H1 (cell line): Measurements from ENCODE around the gene ANGPTL2. TPM values are rescaled to one million over a fixed set of nuclear protein-coding genes. Genes with fewer than 3 reads are reported as not detected.

Experiments
- CTCF ChIA-PET: fragments of 300-600 bp; sonication (Branson Sonifier 250); formaldehyde crosslinking; loops from one replicate; lab custom pipeline; 2021; ENCODE audit not compliant: partially characterized antibody; lab: Charles Lee
- POLR2A ChIA-PET: fragments of 300-600 bp; sonication (Branson Sonifier 250); formaldehyde crosslinking; loops from one replicate; lab custom pipeline; 2021; ENCODE audit warnings: inconsistent platforms; ENCODE audit not compliant: partially characterized antibody; lab: Charles Lee
- DNase-seq, 2 experiments: peaks; one replicate each; pipeline versions ENCODE4 v3.0.0 to v3.0.0-alpha.2; 2010 to 2022; ENCODE audit warnings: low spot score in 2 of 2, low read depth in 1 of 2, mixed read lengths in 1 of 2
- FAIRE-seq: peaks from 2 replicates; lab custom pipeline; 2011; peaks lifted over from hg19 to GRCh38; lab: Jason Lieb, UNC
- H2AFZ ChIP-seq: 2 replicates; pipeline ENCODE4 v1.8.1; 2012; ENCODE audit warnings: low read length, inconsistent platforms
- H2AK5ac ChIP-seq: 2 replicates; pipeline ENCODE4 v1.6.1; 2013; ENCODE audit warnings: low read depth, low read length
- H2BK120ac ChIP-seq: replicated peaks from 2 replicates; pipeline ENCODE3; 2013; ENCODE audit warnings: low read depth, low read length, inconsistent platforms
- H2BK12ac ChIP-seq: 2 replicates; pipeline ENCODE4 v1.6.1; 2013; ENCODE audit warnings: low read depth, low read length
- H2BK15ac ChIP-seq: 2 replicates; pipeline ENCODE4 v1.6.1; 2013; ENCODE audit warnings: low read length
- H2BK20ac ChIP-seq: 2 replicates; pipeline ENCODE4 v1.6.1; 2013; ENCODE audit warnings: low read length
- H2BK5ac ChIP-seq: 2 replicates; pipeline ENCODE4 v1.6.1; 2013; ENCODE audit warnings: low read depth, low read length
- H3K14ac ChIP-seq: 2 replicates; pipeline ENCODE4 v1.6.1; 2013; ENCODE audit warnings: inconsistent platforms; ENCODE audit not compliant: insufficient read length
- H3K18ac ChIP-seq: 2 replicates; pipeline ENCODE4 v1.6.1; 2013; ENCODE audit warnings: low read length; ENCODE audit errors: extremely low read depth
- H3K23ac ChIP-seq: 2 replicates; pipeline ENCODE4 v1.6.1; 2013; ENCODE audit warnings: inconsistent platforms; ENCODE audit not compliant: insufficient read length
- H3K23me2 ChIP-seq: 2 replicates; pipeline ENCODE4 v1.6.1; 2013; ENCODE audit warnings: low read depth, low read length
- H3K27ac ChIP-seq: 2 replicates; pipeline ENCODE4 v1.6.1; 2011; ENCODE audit warnings: low read depth, low read length, inconsistent platforms
- H3K27me3 ChIP-seq, 4 experiments: replicated peaks in 1 of 4; 1 replicate in 1 of 4; 2 replicates in 3 of 4; pipeline versions ENCODE4 v1.6.1 to v1.8.1; 2011 to 2013; ENCODE audit warnings: low read length in 3 of 4, mild to moderate bottlenecking in 3 of 4, inconsistent platforms in 2 of 4, mixed read lengths in 2 of 4, moderate library complexity in 1 of 4; ENCODE audit not compliant: control insufficient read depth in 3 of 4, insufficient read depth in 3 of 4; ENCODE audit errors: extremely low read depth in 1 of 4
- H3K36me3 ChIP-seq, 4 experiments: 2 replicates each; pipeline versions ENCODE4 v1.6.1 to v1.8.1; 2011 to 2013; ENCODE audit warnings: mild to moderate bottlenecking in 4 of 4, low read length in 3 of 4, moderate library complexity in 2 of 4, control low read depth in 1 of 4, inconsistent platforms in 1 of 4; ENCODE audit not compliant: insufficient read depth in 4 of 4, control insufficient read depth in 2 of 4
- H3K4ac ChIP-seq: replicated peaks from 2 replicates; pipeline ENCODE3; 2013; ENCODE audit warnings: low read length, low read depth, mixed read lengths, inconsistent platforms; ENCODE audit not compliant: insufficient read length
- H3K4me1 ChIP-seq, 4 experiments: replicated peaks in 1 of 4; 1 replicate in 1 of 4; 2 replicates in 3 of 4; pipeline versions ENCODE4 v1.6.1 to v1.8.1; 2011 to 2013; ENCODE audit warnings: low read length in 3 of 4, inconsistent platforms in 2 of 4, mixed read lengths in 1 of 4; ENCODE audit not compliant: insufficient read depth in 4 of 4, control insufficient read depth in 3 of 4
- H3K4me2 ChIP-seq, 2 experiments: 2 replicates each; pipeline versions ENCODE4 v1.6.1 to v1.8.1; 2011 to 2013; ENCODE audit warnings: low read depth in 2 of 2, low read length in 2 of 2, control low read depth in 1 of 2, inconsistent platforms in 1 of 2, mild to moderate bottlenecking in 1 of 2; ENCODE audit not compliant: insufficient read depth in 1 of 2
- H3K4me3 ChIP-seq, 4 experiments: fragments of 200-600, 300-600 bp in 1 of 4; sonication (generic), shearing (Covaris generic), sonication (Bioruptor Twin) in 1 of 4; 2 replicates each; pipeline versions ENCODE4 v1.5.1 to v1.8.1; 2011 to 2016; ENCODE audit warnings: low read length in 4 of 4, low read depth in 3 of 4, control low read depth in 2 of 4, inconsistent platforms in 2 of 4, mild to moderate bottlenecking in 2 of 4, mixed read lengths in 1 of 4, moderate library complexity in 1 of 4; ENCODE audit not compliant: insufficient read depth in 2 of 4; ENCODE audit errors: extremely low read depth in 1 of 4
- H3K56ac ChIP-seq: replicated peaks from 2 replicates; pipeline ENCODE3; 2013; ENCODE audit warnings: low read depth, mild to moderate bottlenecking, mixed read lengths, low read length, inconsistent platforms; ENCODE audit not compliant: insufficient read length
- H3K79me1 ChIP-seq: 2 replicates; pipeline ENCODE4 v1.6.1; 2013; ENCODE audit warnings: low read depth, low read length, control low read depth
- H3K79me2 ChIP-seq, 2 experiments: 2 replicates each; pipeline versions ENCODE4 v1.6.1 to v1.8.1; 2012 to 2013; ENCODE audit warnings: low read length in 2 of 2, mild to moderate bottlenecking in 2 of 2, inconsistent platforms in 1 of 2; ENCODE audit not compliant: insufficient read depth in 2 of 2, control insufficient read depth in 1 of 2
- H3K9ac ChIP-seq, 4 experiments: replicated peaks in 1 of 4; 1 replicate in 1 of 4; 2 replicates in 3 of 4; pipeline versions ENCODE4 v1.6.1 to v1.8.1; 2011 to 2013; ENCODE audit warnings: low read depth in 3 of 4, low read length in 3 of 4, control low read depth in 2 of 4, mild to moderate bottlenecking in 2 of 4, moderate library complexity in 2 of 4, inconsistent platforms in 1 of 4; ENCODE audit errors: extremely low read depth in 1 of 4
- H3K9me3 ChIP-seq, 2 experiments: 2 replicates each; pipeline versions ENCODE4 v1.6.1 to v1.8.1; 2012 to 2013; ENCODE audit warnings: mild to moderate bottlenecking in 2 of 2, moderate library complexity in 2 of 2, control low read depth in 1 of 2, inconsistent platforms in 1 of 2, low read depth in 1 of 2, low read length in 1 of 2, mixed read lengths in 1 of 2; ENCODE audit not compliant: insufficient read depth in 2 of 2
- H4K20me1 ChIP-seq, 2 experiments: replicated peaks in 1 of 2; 2 replicates each; pipeline versions ENCODE3 to v1.8.1; 2011 to 2013; ENCODE audit warnings: inconsistent platforms in 2 of 2, low read length in 2 of 2, mild to moderate bottlenecking in 1 of 2; ENCODE audit not compliant: insufficient read depth in 2 of 2, control insufficient read depth in 1 of 2
- H4K5ac ChIP-seq: 2 replicates; pipeline ENCODE4 v1.6.1; 2013; ENCODE audit warnings: low read length, low read depth, mixed read lengths, inconsistent platforms; ENCODE audit not compliant: insufficient read length
- H4K8ac ChIP-seq: 2 replicates; pipeline ENCODE4 v1.8.0; 2013; ENCODE audit warnings: mild to moderate bottlenecking, moderate library complexity, low read length, inconsistent platforms; ENCODE audit not compliant: insufficient read depth; ENCODE audit errors: extremely low read depth
- H4K91ac ChIP-seq: replicated peaks from 2 replicates; pipeline ENCODE3; 2013; ENCODE audit warnings: low read length, mixed read lengths, inconsistent platforms; ENCODE audit not compliant: insufficient read length
- FOSL1 ChIP-seq: IDR thresholded peaks from 2 replicates; pipeline ENCODE4 v1.6.1; 2011; ENCODE audit warnings: mild to moderate bottlenecking, low read depth, low read length, moderate library complexity; ENCODE audit not compliant: insufficient read depth
- MAFK ChIP-seq: IDR thresholded peaks from 2 replicates; pipeline ENCODE4 v1.6.1; 2012; ENCODE audit warnings: low read depth, mild to moderate bottlenecking, improper control_type of control experiment, low read length
- RFX5 ChIP-seq: IDR thresholded peaks from 2 replicates; pipeline ENCODE4 v1.6.1; 2011; ENCODE audit warnings: low read depth, low read length, improper control_type of control experiment, borderline replicate concordance
- SIX5 ChIP-seq: IDR thresholded peaks from 2 replicates; pipeline ENCODE4 v1.6.1; 2011; ENCODE audit warnings: mild to moderate bottlenecking, low read depth, low read length
- YY1 ChIP-seq: IDR thresholded peaks from 2 replicates; pipeline ENCODE4 v1.6.1; 2011; ENCODE audit warnings: low read depth, mild to moderate bottlenecking, low read length
- WGBS, 2 experiments: shearing (Covaris generic) in 1 of 2; methylation state at CpG; one replicate each; pipeline versions ENCODE4 v1.1.6 to v1.1.7; 2013 to 2015; ENCODE audit warnings: low lambda C conversion rate in 2 of 2, mixed read lengths in 2 of 2, inconsistent platforms in 1 of 2, low coverage in 1 of 2, missing lambda C conversion rate in 1 of 2; ENCODE audit not compliant: insufficient replicate concordance in 2 of 2, insufficient coverage in 1 of 2, insufficient read length in 1 of 2; ENCODE audit errors: extremely low coverage in 1 of 2, missing lambda C conversion rate in 1 of 2; 5-methylcytosine and 5-hydroxymethylcytosine counted together
- polyA plus RNA-seq, 7 experiments: library from polyadenylated mRNA; depleted of rRNA in 3 of 7; stranded (reverse) in 5 of 7; unstranded in 2 of 7; fragments of >200 nt in 5 of 7; fragments of 200-250 nt in 2 of 7; gene quantifications; 1 replicate in 5 of 7; 2 replicates in 1 of 7; 4 replicates in 1 of 7; pipeline versions ENCODE4 v1.2.1 to v1.2.3, GENCODE V29; 2011 to 2013; ENCODE audit warnings: missing spikeins in 2 of 7, mixed read lengths in 2 of 7
- total RNA-seq: library from RNA; stranded (reverse); fragmentation: NEBNext Ultra II Directional; extraction: Animal tissue kit (Norgen Biotek cat#: 25700); gene quantifications from 2 replicates; pipeline ENCODE4 v1.2.1, GENCODE V29; 2021

ANGPTL2 gene
- total and polyA plus RNA-seq, 2 of the 8 experiments (the other 6 are each of a cell fraction or from before 2014, with no cell fraction given) = 9.0 to 10.6 TPM

- H3K9me3 ChIP-seq = no peaks in the 10 kb centered on the region
- no peak overlapping the region for H3K56ac ChIP-seq
- peaks cover 0 to 6% (median 1%) of the 10 kb centered on the region in 4 experiments; a peak in 2 of 7 replicates for H3K4me1 ChIP-seq
- no peak overlapping the region for H3K23ac ChIP-seq
- no peak overlapping the region for H4K5ac ChIP-seq
- no peak overlapping the region for H3K4me2 ChIP-seq
- H2AFZ ChIP-seq = no peak overlapping the region
- no peak overlapping the region for H2AK5ac ChIP-seq
- H2BK120ac ChIP-seq = no peak overlapping the region
- WGBS, 2 experiments = 79% methylated on average over 5 of the region's 5 CpGs; no CpG with 5 or more reads in 1 of the 2 experiments
- no peaks in the 10 kb centered on the region; a peak in 2 of 8 replicates for H3K36me3 ChIP-seq
- no peak overlapping the region for H3K4ac ChIP-seq
- no peak overlapping the region for H3K9ac ChIP-seq
- H3K23me2 ChIP-seq = no peaks in the 10 kb centered on the region
- no peak overlapping the region for H3K27ac ChIP-seq
- H3K14ac ChIP-seq = no peak overlapping the region
- no peak overlapping the region for H2BK12ac ChIP-seq
- no peak overlapping the region for H3K4me3 ChIP-seq
- H3K79me2 ChIP-seq = no peaks in the 10 kb centered on the region
- no peak overlapping the region for H4K8ac ChIP-seq
- DNase-seq (no peak), FAIRE-seq (no peak)
- TF ChIP-seq SIX5 (no peak), YY1 (no peak), FOSL1 (no peak), RFX5 (no peak), MAFK (no peak)
- ChIA-PET POLR2A (no interaction called here), CTCF (interaction anchor here (0.8 to 1.4 kb wide), 2 partner anchors 27 to 204 kb away, joined by 5 to 6 read pairs; no protein-coding TSS in a partner anchor)
- no peaks in the 10 kb centered on the region for H3K79me1 ChIP-seq
- H2BK20ac ChIP-seq = no peak overlapping the region
- no peaks in the 10 kb centered on the region for H4K20me1 ChIP-seq
- no peaks in the 10 kb centered on the region for H3K27me3 ChIP-seq
- no peak overlapping the region for H2BK15ac ChIP-seq
- H4K91ac ChIP-seq = no peak overlapping the region
- H2BK5ac ChIP-seq = no peak overlapping the region
- no peak overlapping the region for H3K18ac ChIP-seq
Observed at GRCh38 chr9:127169575-127169883, 47.1 kb upstream of the ANGPTL2 start.
